ENCODE data around the gene TPT1.
"Not testable (repeated sequence)": the region's sequence is repeated elsewhere in the genome, so short reads cannot be mapped to it uniquely, and the experiment has no call there.

Gene TPT1

GRCh38 chr13:45341034-45341798 lies at the start of gene TPT1:
Gene TPT1, minus strand, starts transcription at chr13:45341183. Its CDS starts 114 bp downstream, at chr13:45341069.
- DNase-seq (ENCODE audit: low read depth in 2 of 2), result peak; percentile 98 to 99

- not testable (repeated sequence) for DNase-seq (ENCODE audit: low read depth in 2 of 2)
Observed at GRCh38 chr13:45390348-45390747, 49.4 kb upstream of the TPT1 start.

GRCh38 chr13:45388664-45389063 lies 47.7 kb upstream of the TPT1 start:
- DNase-seq (ENCODE audit: low read depth in 2 of 2), result no peak

- not testable (repeated sequence) for DNase-seq (ENCODE audit: low read depth in 2 of 2)
Observed at GRCh38 chr13:45386892-45387575, 46.1 kb upstream of the TPT1 start.

- no peak for DNase-seq (ENCODE audit: low read depth in 2 of 2)
Observed at GRCh38 chr13:45385907-45386553, 45.0 kb upstream of the TPT1 start.

GRCh38 chr13:45385320-45385719 lies 44.3 kb upstream of the TPT1 start:
- no peak for DNase-seq (ENCODE audit: low read depth in 2 of 2)

- DNase-seq (ENCODE audit: low read depth in 2 of 2), result no peak
Observed at GRCh38 chr13:45384474-45385174, 43.6 kb upstream of the TPT1 start.

- DNase-seq (ENCODE audit: low read depth in 2 of 2), result not testable (repeated sequence)
Observed at GRCh38 chr13:45382739-45383138, 41.8 kb upstream of the TPT1 start.

- DNase-seq (ENCODE audit: low read depth in 2 of 2), result no peak
Observed at GRCh38 chr13:45381196-45381595, 40.2 kb upstream of the TPT1 start.

GRCh38 chr13:45380708-45381107 lies 39.7 kb upstream of the TPT1 start:
- DNase-seq (ENCODE audit: low read depth in 2 of 2), result not testable (repeated sequence)

- DNase-seq (ENCODE audit: low read depth in 2 of 2), result not testable (repeated sequence)
Observed at GRCh38 chr13:45379516-45379915, 38.5 kb upstream of the TPT1 start.

GRCh38 chr13:45378786-45379185 lies 37.8 kb upstream of the TPT1 start:
- not testable (repeated sequence) for DNase-seq (ENCODE audit: low read depth in 2 of 2)

GRCh38 chr13:45377314-45377713 lies 36.3 kb upstream of the TPT1 start:
- DNase-seq (ENCODE audit: low read depth in 2 of 2), result not testable (repeated sequence)

GRCh38 chr13:45376651-45377050 lies 35.7 kb upstream of the TPT1 start:
- not testable (repeated sequence) for DNase-seq (ENCODE audit: low read depth in 2 of 2)

GRCh38 chr13:45374917-45375316 lies 33.9 kb upstream of the TPT1 start:
- no peak for DNase-seq (ENCODE audit: low read depth in 2 of 2)

- no peak for DNase-seq (ENCODE audit: low read depth in 2 of 2)
Observed at GRCh38 chr13:45373162-45373547, 32.2 kb upstream of the TPT1 start.

- no peak for DNase-seq (ENCODE audit: low read depth in 2 of 2)
Observed at GRCh38 chr13:45372189-45373161, 31.5 kb upstream of the TPT1 start.

GRCh38 chr13:45370922-45371406 lies 30.0 kb upstream of the TPT1 start:
- DNase-seq (ENCODE audit: low read depth in 2 of 2), result peak; percentile 70 to 73

- no peak for DNase-seq (ENCODE audit: low read depth in 2 of 2)
Observed at GRCh38 chr13:45369116-45369515, 28.1 kb upstream of the TPT1 start.

- no peak for DNase-seq (ENCODE audit: low read depth in 2 of 2)
Observed at GRCh38 chr13:45368571-45368970, 27.6 kb upstream of the TPT1 start.

- no peak for DNase-seq (ENCODE audit: low read depth in 2 of 2)
Observed at GRCh38 chr13:45368005-45368404, 27.0 kb upstream of the TPT1 start.

All from fibroblast of skin of left quadriceps (primary cell).